NCI-H524 (cell line): ENCODE results near the gene PLB1.
"Not testable (repeated sequence)": the region's sequence is repeated elsewhere in the genome, so short reads cannot be mapped to it uniquely, and the experiment has no call there.

Source experiments
- DNase-seq, 2 experiments: peaks; one replicate each; lab custom pipeline; 2025; lab: John Stamatoyannopoulos, UW

The PLB1 gene

GRCh38 chr2:28645553-28645952, 149.7 kb downstream of the PLB1 start:
- no peak for DNase-seq

- no peak for DNase-seq
Measured at GRCh38 chr2:28647682-28648081, 151.8 kb downstream of the PLB1 start.

DNA sequence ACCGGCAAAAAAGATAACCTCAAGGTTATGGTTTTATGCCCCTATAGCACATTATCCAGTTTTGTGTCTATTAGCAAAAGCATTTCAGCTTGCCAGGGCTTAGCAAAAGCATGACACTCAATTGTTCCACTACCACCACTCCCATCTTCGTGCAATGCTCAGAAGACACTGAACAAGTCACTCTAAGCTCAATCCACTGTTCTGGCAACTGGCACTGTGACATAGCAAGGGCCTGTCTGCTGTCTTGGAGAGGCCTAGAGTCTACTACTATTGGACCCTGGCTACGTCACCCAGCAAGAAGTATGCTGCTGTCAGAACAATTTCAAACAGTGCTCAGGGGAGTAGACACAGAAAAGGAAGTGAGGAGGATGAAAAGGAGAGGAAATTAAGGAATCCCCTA, 152.3 kb downstream of the PLB1 start:
- DNase-seq: no peak

- no peak for DNase-seq
Measured at GRCh38 chr2:28648671-28649395, 153.0 kb downstream of the PLB1 start.

DNA sequence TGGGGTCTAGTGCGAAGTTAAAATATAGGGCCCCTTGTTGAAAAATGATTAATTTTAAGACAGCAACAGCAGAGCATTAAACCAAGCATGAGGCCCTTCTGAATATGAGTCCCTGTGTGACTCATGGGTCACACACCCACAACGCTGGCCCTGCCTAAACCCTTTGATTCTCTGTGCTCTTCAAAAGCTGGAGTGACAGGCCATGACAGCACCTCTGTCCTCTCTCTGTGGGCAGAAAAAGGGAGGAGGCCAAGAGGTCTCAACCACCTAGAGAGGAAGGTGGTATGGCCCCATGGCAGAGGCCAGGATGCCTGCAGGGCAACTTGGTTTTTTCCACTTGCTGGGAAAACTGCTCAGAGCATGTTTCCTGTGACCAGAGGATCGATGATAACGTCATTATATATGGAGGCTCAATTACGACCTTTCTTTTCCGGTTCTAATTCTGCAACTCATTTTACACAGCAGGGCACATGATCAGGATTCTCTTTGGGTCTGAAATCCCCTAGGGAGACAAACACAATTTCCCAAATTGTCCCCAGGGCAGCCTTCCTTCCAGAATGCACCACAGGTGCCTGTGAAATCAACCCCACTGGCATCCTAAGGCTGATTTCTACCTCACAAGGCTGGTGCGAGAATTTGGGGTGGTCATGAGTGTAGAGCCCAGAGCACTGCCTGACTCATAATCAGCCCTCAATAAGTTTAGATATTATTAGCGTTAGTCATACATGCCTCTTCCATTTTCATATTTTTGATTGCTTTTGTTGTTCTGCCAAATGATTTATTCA, 153.8 kb downstream of the PLB1 start:
- no peak for DNase-seq

DNA sequence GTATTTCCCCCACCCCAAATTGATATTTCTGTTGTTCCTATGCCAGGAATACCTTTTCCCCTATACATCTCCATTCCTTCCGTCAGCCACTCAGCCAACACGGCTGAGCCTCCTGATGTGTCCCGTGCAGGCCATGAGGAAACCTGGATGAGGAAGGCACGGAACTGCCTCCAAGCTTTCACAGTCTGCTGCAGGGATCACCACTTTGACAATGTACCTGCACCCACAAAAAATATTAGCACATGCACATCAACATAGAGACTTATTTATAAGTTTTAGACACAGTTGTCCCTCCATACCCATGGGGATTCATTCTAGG, 154.4 kb downstream of the PLB1 start:
- DNase-seq: no peak

DNA sequence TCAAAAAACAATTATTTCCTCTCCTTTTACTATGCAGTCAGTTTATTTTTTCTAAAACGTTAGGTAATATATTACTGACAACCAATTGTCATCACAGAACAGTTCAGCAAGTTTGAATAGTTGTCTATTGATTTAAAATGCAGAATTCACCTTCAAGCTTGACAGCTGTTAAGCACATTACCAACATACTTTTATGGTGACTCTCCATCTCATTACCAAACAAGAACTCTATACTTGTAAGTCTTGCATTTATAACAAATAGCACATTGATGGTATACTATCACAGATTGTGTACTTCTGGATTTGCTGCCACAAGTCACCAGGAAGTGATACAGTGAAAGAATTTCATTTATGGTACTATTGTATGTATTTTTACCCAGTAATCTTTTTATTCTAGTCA, 156.4 kb downstream of the PLB1 start:
- no peak for DNase-seq

- no peak for DNase-seq
Measured at GRCh38 chr2:28653892-28654662, 158.2 kb downstream of the PLB1 start.

GRCh38 chr2:28654663-28655320, 158.9 kb downstream of the PLB1 start:
- DNase-seq: no peak

- no peak for DNase-seq
Measured at GRCh38 chr2:28656937-28657615, 161.2 kb downstream of the PLB1 start.

- DNase-seq: peak in 1 of 2 experiments; percentile 8
Measured at GRCh38 chr2:28658369-28658768, 162.5 kb downstream of the PLB1 start.

GRCh38 chr2:28659127-28659526, 163.3 kb downstream of the PLB1 start:
- no peak for DNase-seq

- no peak for DNase-seq
Measured at GRCh38 chr2:28661589-28662001, 165.7 kb downstream of the PLB1 start.

DNA sequence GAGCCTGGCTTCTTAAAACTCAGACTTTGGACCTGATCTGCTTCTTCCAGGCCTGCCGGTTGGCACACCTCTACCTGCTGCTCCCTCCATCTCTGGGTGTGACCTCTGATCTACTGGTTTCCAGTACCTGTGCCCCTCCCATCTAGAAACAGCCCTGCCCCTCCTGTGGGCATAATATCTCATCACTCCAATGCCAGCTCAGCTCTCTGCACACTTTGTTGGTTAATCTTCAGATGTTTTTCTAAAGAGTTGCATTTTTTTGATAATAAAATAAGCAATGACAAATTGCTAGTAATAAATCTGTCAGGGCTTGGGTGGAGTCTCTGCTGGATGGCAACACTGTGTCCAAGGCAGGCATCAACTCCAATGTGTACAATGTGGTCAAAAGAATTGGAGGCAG, 166.2 kb downstream of the PLB1 start:
- DNase-seq: no peak

- no peak for DNase-seq
Measured at GRCh38 chr2:28662468-28663181, 166.8 kb downstream of the PLB1 start.

DNA sequence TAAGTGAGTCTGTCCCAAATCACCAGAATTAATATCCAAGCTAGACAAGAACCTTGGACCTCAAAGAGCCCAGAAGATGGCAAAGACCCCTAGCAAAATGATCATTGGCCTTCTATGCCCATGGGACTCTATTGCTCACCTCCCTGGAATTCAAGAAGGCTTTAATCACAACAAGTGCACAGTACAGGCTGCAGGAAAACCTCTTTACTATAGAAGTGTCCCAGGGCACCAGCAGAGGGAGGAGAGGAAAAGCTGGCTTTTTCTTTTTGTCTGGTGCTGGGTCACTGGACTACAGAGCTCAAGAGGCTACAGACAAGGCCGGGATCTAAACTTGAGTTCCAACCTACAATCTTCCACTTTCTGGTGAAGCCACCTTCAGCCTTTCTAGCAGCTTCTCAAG, 167.5 kb downstream of the PLB1 start:
- DNase-seq: no peak

DNA sequence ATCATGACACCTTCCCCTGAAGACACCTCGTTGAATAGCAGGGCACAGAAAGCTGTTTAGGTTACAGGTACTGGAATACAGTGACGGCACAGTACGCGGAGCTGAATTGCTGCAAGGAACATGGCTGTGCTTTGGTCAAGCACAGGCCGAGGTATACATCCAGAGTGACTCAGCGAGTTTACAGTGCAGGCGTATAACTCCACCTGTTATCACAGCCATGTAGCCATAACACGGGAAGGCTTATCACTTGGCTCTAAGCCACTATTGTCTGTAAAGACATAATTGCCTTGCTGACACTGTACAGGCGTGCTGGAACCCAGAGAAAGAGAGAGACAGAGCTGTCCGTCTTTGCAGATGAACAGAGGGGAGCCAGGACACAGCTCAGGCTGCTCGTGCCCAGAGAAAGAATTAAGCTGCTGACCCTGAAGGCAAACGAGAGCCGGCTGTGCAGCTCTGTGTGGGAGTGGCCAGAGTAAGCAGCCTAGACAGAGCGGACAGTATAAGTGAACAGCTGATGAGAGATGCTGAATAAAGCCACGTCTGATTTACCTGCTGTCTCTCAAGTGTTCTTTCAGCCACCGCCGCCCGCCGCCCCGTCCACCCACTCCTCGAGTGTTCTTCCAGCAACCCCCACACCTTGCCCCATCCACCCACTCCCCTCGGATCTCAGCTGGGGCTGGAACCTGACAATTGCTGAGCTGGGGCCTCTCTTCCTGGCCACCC, 168.4 kb downstream of the PLB1 start:
- DNase-seq: no peak

GRCh38 chr2:28665041-28665704, 169.3 kb downstream of the PLB1 start:
- DNase-seq: peak in 1 of 2 experiments; percentile 49

DNA sequence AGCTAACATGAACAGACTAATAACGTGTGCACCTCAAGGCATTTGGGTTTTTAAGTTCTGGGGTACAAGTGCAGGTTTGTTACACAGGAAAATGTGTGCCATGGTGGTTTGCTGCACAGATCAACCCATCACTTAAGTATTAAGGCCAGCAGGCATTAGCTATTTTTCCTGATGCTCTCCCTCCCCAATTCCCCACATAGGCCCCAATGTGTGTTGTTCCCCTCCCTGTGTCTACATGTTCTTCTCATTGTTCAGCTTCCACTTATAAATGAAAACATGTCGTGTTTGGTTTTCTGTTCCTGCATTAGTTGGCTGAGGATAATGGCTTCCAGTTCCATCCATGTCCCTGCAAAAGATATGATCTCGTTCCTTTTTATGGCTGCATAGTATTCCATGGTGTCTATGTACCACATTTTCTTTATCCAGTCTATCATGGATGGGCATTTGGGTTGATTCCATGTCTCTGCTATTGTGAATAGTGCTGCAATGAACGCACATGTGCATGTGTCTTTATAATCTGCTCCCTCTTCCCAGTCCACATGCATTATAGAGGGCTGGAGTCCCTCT, 170.0 kb downstream of the PLB1 start:
- DNase-seq: not testable (repeated sequence)
